HepG2 (cell line): ENCODE data around the gene SSBP1. TPM values are rescaled to one million over a fixed set of nuclear protein-coding genes. Genes with fewer than 3 reads are reported as not detected.

Experiments
- ATF5 ChIP-seq: sonication (generic); formaldehyde crosslinking; IDR thresholded peaks from 2 replicates; pipeline ENCODE4 v1.4.0; 2020; ENCODE audit warnings: mild to moderate bottlenecking, low read depth, missing genetic modification reagents
- GPN1 ChIP-seq: sonication (generic); formaldehyde crosslinking; IDR thresholded peaks from 2 replicates; pipeline ENCODE4 v1.5.1; 2020; ENCODE audit warnings: missing genetic modification reagents, borderline replicate concordance
- HBP1 ChIP-seq: IDR thresholded peaks from 2 replicates; pipeline ENCODE4 v1.6.1; 2016; ENCODE audit warnings: low read depth, control low read depth
- HNF1B ChIP-seq: sonication (generic); formaldehyde crosslinking; IDR thresholded peaks from 2 replicates; pipeline ENCODE4 v1.5.1; 2020; ENCODE audit warnings: mild to moderate bottlenecking, moderate library complexity, missing genetic modification reagents
- IRF9 ChIP-seq: sonication (generic); formaldehyde crosslinking; IDR thresholded peaks from 2 replicates; pipeline ENCODE4 v1.8.0; 2022; ENCODE audit warnings: missing genetic modification reagents, mild to moderate bottlenecking, borderline replicate concordance
- JUND ChIP-seq: sonication (generic); formaldehyde crosslinking; IDR thresholded peaks from 2 replicates; pipeline ENCODE4 v1.8.0; 2022; ENCODE audit warnings: mild to moderate bottlenecking, missing genetic modification reagents
- POLR2G ChIP-seq: fragments of 200-400 bp; formaldehyde crosslinking; IDR thresholded peaks from 2 replicates; pipeline ENCODE4 v1.6.1; 2018; ENCODE audit warnings: mild to moderate bottlenecking, low read depth, low read length, moderate library complexity
- PRPF4 ChIP-seq: fragments of 200-400 bp; formaldehyde crosslinking; IDR thresholded peaks from 2 replicates; pipeline ENCODE4 v1.6.1; 2016; ENCODE audit warnings: low read length, low read depth; ENCODE audit not compliant: poor library complexity, severe bottlenecking
- SALL1 ChIP-seq: sonication (generic); formaldehyde crosslinking; IDR thresholded peaks from 2 replicates; pipeline ENCODE4 v1.8.0; 2022; ENCODE audit warnings: mild to moderate bottlenecking, missing genetic modification reagents
- SRSF4 ChIP-seq: fragments of 200-400 bp; formaldehyde crosslinking; IDR thresholded peaks from one replicate; pipeline ENCODE4 v1.6.1; 2018; ENCODE audit warnings: mild to moderate bottlenecking, low read depth, low read length, moderate library complexity; ENCODE audit not compliant: poor library complexity, severe bottlenecking
- TOPORS ChIP-seq: sonication (generic); formaldehyde crosslinking; IDR thresholded peaks from 2 replicates; pipeline ENCODE4 v1.8.0; 2023; ENCODE audit warnings: mild to moderate bottlenecking, missing genetic modification reagents
- ZBTB38 ChIP-seq: sonication (generic); formaldehyde crosslinking; IDR thresholded peaks from 2 replicates; pipeline ENCODE4 v1.5.1; 2020; ENCODE audit warnings: mild to moderate bottlenecking, missing genetic modification reagents
- ZNF512B ChIP-seq: sonication (generic); formaldehyde crosslinking; IDR thresholded peaks from 2 replicates; pipeline ENCODE4 v1.5.1; 2020; ENCODE audit warnings: missing genetic modification reagents, mild to moderate bottlenecking, borderline replicate concordance
- ZNF549 ChIP-seq: sonication (generic); formaldehyde crosslinking; IDR thresholded peaks from 2 replicates; pipeline ENCODE4 v1.5.0; 2020; ENCODE audit warnings: missing genetic modification reagents
- ZNF576 ChIP-seq: sonication (generic); formaldehyde crosslinking; IDR thresholded peaks from 2 replicates; pipeline ENCODE4 v1.4.0; 2020; ENCODE audit warnings: mild to moderate bottlenecking, missing genetic modification reagents
- ZNF747 ChIP-seq: sonication (generic); formaldehyde crosslinking; IDR thresholded peaks from 2 replicates; pipeline ENCODE4 v1.8.1; 2023; ENCODE audit warnings: missing genetic modification reagents, mild to moderate bottlenecking, borderline replicate concordance
- ZNF780A ChIP-seq: sonication (generic); formaldehyde crosslinking; IDR thresholded peaks from 2 replicates; pipeline ENCODE4 v1.8.0; 2022; ENCODE audit warnings: mild to moderate bottlenecking, missing genetic modification reagents, moderate library complexity
- ZZZ3 ChIP-seq: sonication (generic); formaldehyde crosslinking; IDR thresholded peaks from 2 replicates; pipeline ENCODE4 v1.4.0; 2020; ENCODE audit warnings: missing genetic modification reagents, mild to moderate bottlenecking, borderline replicate concordance
- polyA plus RNA-seq, 8 experiments: library from polyadenylated mRNA; depleted of rRNA in 3 of 8; stranded (reverse) in 7 of 8; unstranded in 1 of 8; fragments of >200 nt; fragmentation: Illumina TruSeq in 4 of 8; extraction: Trizol in 4 of 8; gene quantifications; 2 replicates each; pipeline versions ENCODE4 v1.2.1 to v1.2.3, GENCODE V29; 2011 to 2016; ENCODE audit warnings: low read depth in 4 of 8, missing spikeins in 1 of 8, mixed read lengths in 1 of 8; ENCODE audit not compliant: insufficient read depth in 1 of 8
- total RNA-seq, 5 experiments: library from RNA; depleted of rRNA; stranded (reverse); fragments of >200 nt; fragmentation: Illumina TruSeq; extraction: Trizol; gene quantifications; 2 replicates each; pipeline ENCODE4 v1.2.3, GENCODE V29; 2016; ENCODE audit warnings: low read depth in 1 of 5

SSBP1 gene
- total and polyA plus RNA-seq, 2 of the 13 experiments (the other 11 are each of a cell fraction or from before 2014, with no cell fraction given) = 64.4 to 254 TPM

- TF ChIP-seq ZNF780A (CRISPR knock-in tag) = no peak
- TF ChIP-seq ZBTB38 = peak; percentile 79; the same call in 1 of the 2 replicates
- 0 out of 2 replicates have a peak, but pooled peaks have one; percentile 37 for TF ChIP-seq JUND (CRISPR knock-in tag)
- TF ChIP-seq HNF1B (CRISPR knock-in tag) = peak; percentile 96
- 0 out of 2 replicates have a peak, but pooled peaks have one; percentile 35 for TF ChIP-seq ZNF576
- TF ChIP-seq SRSF4 = no peak
- TF ChIP-seq GPN1 (CRISPR knock-in tag) = no peak
- TF ChIP-seq IRF9 (CRISPR knock-in tag) = peak; percentile 84
- peak; percentile 86; the same call in 1 of the 2 replicates for TF ChIP-seq ZNF747 (CRISPR knock-in tag)
- TF ChIP-seq HBP1 (CRISPR knock-in tag) = peak; percentile 83; the same call in 1 of the 2 replicates
- 0 out of 2 replicates have a peak, but pooled peaks have one; percentile 16 for TF ChIP-seq ATF5 (CRISPR knock-in tag)
- peak; percentile 92; the same call in 1 of the 2 replicates for TF ChIP-seq ZZZ3
- peak; percentile 92 for TF ChIP-seq TOPORS (CRISPR knock-in tag)
- no peak for TF ChIP-seq ZNF549 (CRISPR knock-in tag)
- peak; percentile 96 for TF ChIP-seq POLR2G
- peak; percentile 73; the same call in 1 of the 2 replicates for TF ChIP-seq ZNF512B
- TF ChIP-seq PRPF4 = no peak
- TF ChIP-seq SALL1 (CRISPR knock-in tag) = peak; percentile 91
Observed at GRCh38 chr7:141737836-141738591, at the start of gene SSBP1 (continued).
